CD4-positive, alpha-beta T cell (primary cell): ENCODE results near the gene RECQL5. TPM values are rescaled to one million over a fixed set of nuclear protein-coding genes. Genes with fewer than 3 reads are reported as not detected.

ENCODE experiments used
- ATAC-seq: fragments of 200-7000 bp; cut with Tn5 transposase; one replicate; pipeline ENCODE4 v1.10.0; 2022; ENCODE audit warnings: mild to moderate bottlenecking; ENCODE audit not compliant: poor library complexity
- CTCF ChIA-PET: fragments of 350-600 bp; sonication (Branson Sonifier 250); formaldehyde crosslinking; loops from one replicate; lab custom pipeline; 2021; ENCODE audit warnings: antibody characterized with exemption, inconsistent platforms; lab: Charles Lee
- POLR2A ChIA-PET: fragments of 350-600 bp; sonication (Branson Sonifier 250); formaldehyde crosslinking; loops from one replicate; lab custom pipeline; 2021; ENCODE audit warnings: antibody characterized with exemption, inconsistent platforms; lab: Charles Lee
- DNase-seq, 14 experiments: peaks; one replicate each; pipeline ENCODE4 v3.0.0-alpha.2; 2013 to 2020; ENCODE audit warnings: mixed read lengths in 2 of 14
- H3K27ac ChIP-seq, 2 donors: one replicate each; pipeline versions ENCODE4 v1.5.1 to v1.7.0; 2013; ENCODE audit warnings: low read length in 2 of 2, low read depth in 1 of 2, mild to moderate bottlenecking in 1 of 2
- H3K27me3 ChIP-seq, 2 experiments: 1 replicate in 1 of 2; 2 replicates in 1 of 2; pipeline versions ENCODE4 v1.6.1 to v1.7.0; 2013; ENCODE audit warnings: low read length in 2 of 2, control low read depth in 1 of 2, mild to moderate bottlenecking in 1 of 2, moderate library complexity in 1 of 2; ENCODE audit not compliant: insufficient read depth in 2 of 2, control insufficient read depth in 1 of 2
- H3K36me3 ChIP-seq: one replicate; pipeline ENCODE4 v1.6.1; 2013; ENCODE audit warnings: low read length, control low read depth; ENCODE audit not compliant: insufficient read depth
- H3K4me1 ChIP-seq: one replicate; pipeline ENCODE4 v1.6.1; 2013; ENCODE audit warnings: low read length, control low read depth; ENCODE audit not compliant: insufficient read depth
- H3K4me3 ChIP-seq: one replicate; pipeline ENCODE4 v1.5.1; 2013; ENCODE audit warnings: mild to moderate bottlenecking, low read length, moderate library complexity
- H3K9me3 ChIP-seq, 2 experiments: 1 replicate in 1 of 2; 2 replicates in 1 of 2; pipeline versions ENCODE4 v1.6.1 to v1.7.0; 2013; ENCODE audit warnings: low read length in 2 of 2, mild to moderate bottlenecking in 2 of 2, control low read depth in 1 of 2, moderate library complexity in 1 of 2; ENCODE audit not compliant: control insufficient read depth in 1 of 2, insufficient read depth in 1 of 2
- H3K27ac Mint-ChIP-seq: one replicate; pipeline ENCODE4 v1.8.0; 2020; ENCODE audit warnings: mixed read lengths
- H3K27me3 Mint-ChIP-seq: one replicate; pipeline ENCODE4 v1.8.0; 2021; ENCODE audit warnings: mixed read lengths
- H3K36me3 Mint-ChIP-seq: one replicate; pipeline ENCODE4 v1.8.0; 2021; ENCODE audit warnings: low read depth, mixed read lengths
- H3K4me1 Mint-ChIP-seq: one replicate; pipeline ENCODE4 v1.8.0; 2021; ENCODE audit warnings: low read depth, mixed read lengths
- H3K4me3 Mint-ChIP-seq: one replicate; pipeline ENCODE4 v1.8.0; 2020; ENCODE audit warnings: mild to moderate bottlenecking, mixed read lengths
- H3K9me3 Mint-ChIP-seq: one replicate; pipeline ENCODE4 v1.8.0; 2020; ENCODE audit warnings: mixed read lengths
- CTCF ChIP-seq: fragments of 200-600 bp; IDR thresholded peaks from one replicate; pipeline ENCODE4 v1.8.0; 2022; ENCODE audit warnings: antibody characterized with exemption, mild to moderate bottlenecking
- intact Hi-C, 2 experiments: fragments of 100-400 bp; cut with DNase I in 1 of 2; cut with micrococcal nuclease in 1 of 2; formaldehyde crosslinking; loops; one replicate each; pipeline versions ENCODE4 v1.15.1 to v1.9.0; 2023 to 2025; cut with DNase I, micrococcal nuclease
- total RNA-seq, 174 experiments: library from RNA in 2 of 174; stranded (reverse) in 2 of 174; gene quantifications; one replicate each; pipeline ENCODE4 v1.2.3 and lab custom pipeline; 2021 to 2026

The RECQL5 gene
- total RNA-seq, 2 experiments from 2014 or later = 16.4 to 17.7 TPM

- H3K36me3 Mint-ChIP-seq = peaks cover 86% of the 10 kb centered on the region
- POLR2A ChIA-PET = no interaction called here
- Histone ChIP-seq H3K27me3 (no peaks in the 10 kb centered on the region), H3K4me1 (no peaks in the 10 kb centered on the region), H3K4me3 (no peak overlapping the region), H3K36me3 (peaks cover 95% of the 10 kb centered on the region), H3K9me3 (no peaks in the 10 kb centered on the region), H3K27ac (no peak overlapping the region)
- no peak overlapping the region for H3K27ac Mint-ChIP-seq
- H3K4me1 Mint-ChIP-seq = no peaks in the 10 kb centered on the region
- DNase-seq (no peak), ATAC-seq (no peak)
- H3K4me3 Mint-ChIP-seq = no peak overlapping the region
- CTCF ChIA-PET = no interaction called here
- TF ChIP-seq CTCF = no peak
- no peaks in the 10 kb centered on the region for H3K27me3 Mint-ChIP-seq
- H3K9me3 Mint-ChIP-seq = no peaks in the 10 kb centered on the region
- intact Hi-C loops = no loop called here
These were observed 36.2 kb upstream of the RECQL5 start for GRCh38 chr17:75703191-75703590.

GRCh38 chr17:75701288-75701687 lies 34.3 kb upstream of the RECQL5 start:
- no peak overlapping the region for H3K4me3 Mint-ChIP-seq
- no peak overlapping the region for H3K4me3 ChIP-seq
- H3K27ac ChIP-seq = no peak overlapping the region
- H3K4me1 ChIP-seq = no peaks in the 10 kb centered on the region
- DNase-seq (no peak), ATAC-seq (no peak)
- H3K9me3 Mint-ChIP-seq = no peaks in the 10 kb centered on the region
- ChIA-PET POLR2A (no interaction called here), CTCF (no interaction called here)
- H3K4me1 Mint-ChIP-seq = no peaks in the 10 kb centered on the region
- no peak overlapping the region for H3K27ac Mint-ChIP-seq
- no peaks in the 10 kb centered on the region for H3K9me3 ChIP-seq
- peaks cover 82% of the 10 kb centered on the region for H3K36me3 Mint-ChIP-seq
- intact Hi-C loops = no loop called here
- no peaks in the 10 kb centered on the region for H3K27me3 ChIP-seq
- TF ChIP-seq CTCF = no peak
- H3K27me3 Mint-ChIP-seq = no peaks in the 10 kb centered on the region
- peaks cover 94% of the 10 kb centered on the region for H3K36me3 ChIP-seq

- peaks cover 94% of the 10 kb centered on the region for H3K36me3 ChIP-seq
These were observed 31.7 kb upstream of the RECQL5 start for GRCh38 chr17:75698659-75699058.

More at GRCh38 chr17:75698659-75699058, 31.7 kb upstream of the RECQL5 start:
- H3K27ac Mint-ChIP-seq = no peak overlapping the region
- H3K9me3 Mint-ChIP-seq = no peaks in the 10 kb centered on the region
- ChIA-PET CTCF (no interaction called here), POLR2A (no interaction called here)
- H3K4me3 ChIP-seq = no peak overlapping the region
- H3K27me3 ChIP-seq = no peaks in the 10 kb centered on the region
- H3K9me3 ChIP-seq = no peaks in the 10 kb centered on the region
- no peaks in the 10 kb centered on the region for H3K27me3 Mint-ChIP-seq
- no peak for TF ChIP-seq CTCF
- ATAC-seq (no peak), DNase-seq (no peak)
- no peaks in the 10 kb centered on the region for H3K4me1 ChIP-seq
- H3K36me3 Mint-ChIP-seq = peaks cover 85% of the 10 kb centered on the region
- no peaks in the 10 kb centered on the region for H3K4me1 Mint-ChIP-seq
- H3K4me3 Mint-ChIP-seq = no peak overlapping the region
- H3K27ac ChIP-seq = no peak overlapping the region
- intact Hi-C loops = no loop called here
